Hepatocyte (in vitro differentiated cells): ENCODE data around the gene ADAMTS20.

Experiments used
- EZH2phosphoT487 ChIP-seq: fragments of 200-600 bp; sonication (generic); IDR thresholded peaks from one replicate; pipeline ENCODE4 v1.6.1; 2018; ENCODE audit warnings: antibody characterized with exemption, mild to moderate bottlenecking, low read depth, moderate library complexity; ENCODE audit not compliant: unreplicated experiment, severe bottlenecking
- TF ChIP-seq, protein P1 (sequence below): fragments of 200-600 bp; sonication (generic); IDR thresholded peaks from 2 replicates; pipeline ENCODE4 v1.5.1; 2016; ENCODE audit warnings: antibody characterized with exemption, mild to moderate bottlenecking; ENCODE audit not compliant: poor library complexity

DNA sequence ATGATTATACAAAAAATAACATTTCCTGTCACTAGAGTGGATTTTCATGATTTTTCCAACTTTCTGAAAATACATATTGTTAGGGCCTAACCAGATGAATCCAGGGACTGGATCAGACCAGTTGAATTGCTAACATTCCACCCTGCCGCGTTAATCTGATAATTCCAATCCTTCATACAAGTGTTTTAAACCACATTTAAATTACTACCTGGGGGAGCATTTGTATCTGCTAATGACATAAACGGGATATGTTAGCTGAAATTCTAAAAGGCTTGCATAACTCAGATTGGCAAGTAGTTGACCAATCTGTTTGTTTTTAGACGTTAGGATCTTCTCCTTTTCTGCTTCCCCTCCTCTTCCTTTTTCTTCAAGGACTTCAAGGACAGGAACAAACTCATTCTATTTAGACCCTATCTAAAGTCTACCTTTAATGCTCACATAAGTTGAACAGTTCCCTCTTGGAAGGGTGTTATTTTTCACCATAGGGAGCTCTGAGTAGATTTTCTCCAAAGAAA is 239.0 kb downstream of the ADAMTS20 start:
- TF ChIP-seq, protein P1, sequence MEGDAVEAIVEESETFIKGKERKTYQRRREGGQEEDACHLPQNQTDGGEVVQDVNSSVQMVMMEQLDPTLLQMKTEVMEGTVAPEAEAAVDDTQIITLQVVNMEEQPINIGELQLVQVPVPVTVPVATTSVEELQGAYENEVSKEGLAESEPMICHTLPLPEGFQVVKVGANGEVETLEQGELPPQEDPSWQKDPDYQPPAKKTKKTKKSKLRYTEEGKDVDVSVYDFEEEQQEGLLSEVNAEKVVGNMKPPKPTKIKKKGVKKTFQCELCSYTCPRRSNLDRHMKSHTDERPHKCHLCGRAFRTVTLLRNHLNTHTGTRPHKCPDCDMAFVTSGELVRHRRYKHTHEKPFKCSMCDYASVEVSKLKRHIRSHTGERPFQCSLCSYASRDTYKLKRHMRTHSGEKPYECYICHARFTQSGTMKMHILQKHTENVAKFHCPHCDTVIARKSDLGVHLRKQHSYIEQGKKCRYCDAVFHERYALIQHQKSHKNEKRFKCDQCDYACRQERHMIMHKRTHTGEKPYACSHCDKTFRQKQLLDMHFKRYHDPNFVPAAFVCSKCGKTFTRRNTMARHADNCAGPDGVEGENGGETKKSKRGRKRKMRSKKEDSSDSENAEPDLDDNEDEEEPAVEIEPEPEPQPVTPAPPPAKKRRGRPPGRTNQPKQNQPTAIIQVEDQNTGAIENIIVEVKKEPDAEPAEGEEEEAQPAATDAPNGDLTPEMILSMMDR = no peak
- no peak for TF ChIP-seq EZH2phosphoT487
